ENCODE data around the gene IQCK. TPM values are rescaled to one million over a fixed set of nuclear protein-coding genes. Genes with fewer than 3 reads are reported as not detected.

The IQCK gene
- total and polyA plus RNA-seq, 10 donors: 3.6 to 19.9 (median 7.4) TPM

DNA sequence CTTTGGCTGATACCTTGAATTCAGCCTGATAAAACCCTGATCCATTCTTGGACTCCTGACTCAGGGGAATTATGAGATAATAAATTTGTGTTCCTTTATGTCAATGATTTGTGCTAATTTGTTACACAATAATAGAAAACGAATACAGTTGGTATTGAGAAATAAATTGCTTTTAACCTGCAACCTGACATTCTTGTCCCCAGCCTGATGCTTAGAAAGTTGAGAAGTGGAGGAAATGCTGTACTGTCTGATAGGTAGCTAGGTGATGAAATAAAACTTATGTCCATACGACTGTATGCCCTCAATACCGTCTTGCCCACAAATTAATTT, 10.5 kb downstream of the IQCK start:
- intact Hi-C loops (cut with DNase I; ENCODE audit: low total_unique reads): no loop called here
- 65 to 90% (median 86%) methylated on average over 3 of the region's 3 CpGs for WGBS, 5 donors
- DNase-seq: no peak

DNA sequence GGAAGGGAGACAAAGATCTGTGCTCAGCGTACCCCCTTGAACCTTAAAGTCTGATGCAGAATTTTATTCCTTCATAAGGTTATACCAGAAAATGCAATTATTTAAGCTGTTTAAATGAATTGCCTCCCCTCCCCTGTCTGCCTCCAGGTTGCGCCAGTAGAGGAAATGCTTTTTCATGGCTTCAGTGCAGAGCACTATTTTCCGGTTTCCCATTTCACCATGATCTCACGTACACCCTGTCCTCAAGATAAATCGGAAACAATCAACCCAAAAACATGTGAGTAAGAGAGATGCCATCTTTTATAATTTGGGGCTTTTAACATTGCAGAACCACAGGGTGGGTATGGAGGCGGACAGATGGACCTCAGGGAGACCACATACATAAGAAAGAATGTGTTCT, 15.5 kb downstream of the IQCK start:
- Histone ChIP-seq H3K36me3 (peaks cover 0 to 14% (median 0%) of the 10 kb centered on the region in 6 donors), H3K27ac (no peak overlapping the region), H3K27me3 (replicated peaks in 1 of 7) (no peaks in the 10 kb centered on the region), H3K9me3 (no peaks in the 10 kb centered on the region), H3K4me1 (no peaks in the 10 kb centered on the region), H3K4me3 (no peak overlapping the region)
- 81 to 91% (median 85%) methylated on average over 6 of the region's 6 CpGs for WGBS, 5 donors
- intact Hi-C loops (cut with DNase I; ENCODE audit: low total_unique reads): no loop called here
- no peak for TF ChIP-seq POLR2AphosphoS5 (IDR thresholded peaks at IDR 0.05)
- no peak for DNase-seq

More for the DNA sequence above, 10.5 kb downstream of the IQCK start:
- Histone ChIP-seq H3K4me1 (no peaks in the 10 kb centered on the region), H3K27ac (no peak overlapping the region), H3K36me3 (peaks cover 0 to 1% (median 0%) of the 10 kb centered on the region in 6 donors), H3K27me3 (replicated peaks in 1 of 7) (no peaks in the 10 kb centered on the region), H3K9me3 (no peaks in the 10 kb centered on the region), H3K4me3 (no peak overlapping the region)
- TF ChIP-seq, protein P1, sequence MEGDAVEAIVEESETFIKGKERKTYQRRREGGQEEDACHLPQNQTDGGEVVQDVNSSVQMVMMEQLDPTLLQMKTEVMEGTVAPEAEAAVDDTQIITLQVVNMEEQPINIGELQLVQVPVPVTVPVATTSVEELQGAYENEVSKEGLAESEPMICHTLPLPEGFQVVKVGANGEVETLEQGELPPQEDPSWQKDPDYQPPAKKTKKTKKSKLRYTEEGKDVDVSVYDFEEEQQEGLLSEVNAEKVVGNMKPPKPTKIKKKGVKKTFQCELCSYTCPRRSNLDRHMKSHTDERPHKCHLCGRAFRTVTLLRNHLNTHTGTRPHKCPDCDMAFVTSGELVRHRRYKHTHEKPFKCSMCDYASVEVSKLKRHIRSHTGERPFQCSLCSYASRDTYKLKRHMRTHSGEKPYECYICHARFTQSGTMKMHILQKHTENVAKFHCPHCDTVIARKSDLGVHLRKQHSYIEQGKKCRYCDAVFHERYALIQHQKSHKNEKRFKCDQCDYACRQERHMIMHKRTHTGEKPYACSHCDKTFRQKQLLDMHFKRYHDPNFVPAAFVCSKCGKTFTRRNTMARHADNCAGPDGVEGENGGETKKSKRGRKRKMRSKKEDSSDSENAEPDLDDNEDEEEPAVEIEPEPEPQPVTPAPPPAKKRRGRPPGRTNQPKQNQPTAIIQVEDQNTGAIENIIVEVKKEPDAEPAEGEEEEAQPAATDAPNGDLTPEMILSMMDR (IDR thresholded peaks at IDR 0.05 in 8 of 11, conservative IDR thresholded peaks at IDR 0.05 in 3 of 11): no peak
- TF ChIP-seq POLR2A (IDR thresholded peaks at IDR 0.05): no peak

DNA sequence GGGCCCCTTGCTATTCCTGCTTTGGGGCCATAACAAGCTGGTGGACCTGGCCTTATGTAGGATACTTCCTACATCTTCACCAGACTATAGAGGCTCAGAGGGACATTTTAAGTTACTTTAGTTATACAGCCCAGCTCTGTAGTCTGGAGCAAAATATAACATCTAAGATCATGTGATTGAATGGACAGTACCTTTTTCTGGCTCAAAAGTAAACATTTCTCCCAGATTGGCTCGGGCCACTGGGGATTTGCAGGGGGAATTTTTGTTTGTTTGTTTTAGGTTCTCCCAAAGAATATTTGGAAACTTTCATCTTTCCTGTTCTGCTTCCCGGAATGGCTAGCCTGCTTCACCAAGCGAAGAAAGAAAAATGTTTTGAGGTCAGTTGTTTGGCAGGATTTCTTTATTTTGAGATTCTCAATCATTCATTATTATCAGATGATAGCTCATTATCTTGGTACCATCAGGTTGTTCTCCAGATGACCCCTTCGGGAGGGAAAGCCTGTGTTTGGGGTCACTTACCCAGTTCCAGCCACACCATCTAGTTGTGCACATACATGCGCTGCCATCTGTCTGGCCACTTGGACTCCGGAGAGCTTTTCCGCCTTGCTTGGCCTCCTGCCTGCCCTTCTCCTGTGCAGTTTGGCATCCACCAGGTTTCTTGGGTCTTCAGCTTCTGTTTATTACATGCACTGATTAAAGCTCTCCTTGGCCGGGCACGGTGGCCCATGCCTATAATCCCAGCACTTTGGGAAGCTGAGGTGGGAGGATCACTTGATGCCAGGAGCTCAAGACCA, 17.2 kb downstream of the IQCK start:
- H3K9me3 ChIP-seq: no peaks in the 10 kb centered on the region
- H3K36me3 ChIP-seq: peaks cover 0 to 14% (median 0%) of the 10 kb centered on the region in 6 donors
- H3K4me3 ChIP-seq: no peak overlapping the region
- WGBS, 5 donors: 83 to 97% (median 86%) methylated on average over 9 of the region's 9 CpGs
- intact Hi-C loops (cut with DNase I; ENCODE audit: low total_unique reads): no loop called here
- TF ChIP-seq POLR2AphosphoS5 (IDR thresholded peaks at IDR 0.05) (no peak), POLR2A (IDR thresholded peaks at IDR 0.05) (no peak)
- TF ChIP-seq, protein P1 (IDR thresholded peaks at IDR 0.05 in 8 of 11, conservative IDR thresholded peaks at IDR 0.05 in 3 of 11): no peak
- H3K4me1 ChIP-seq: no peaks in the 10 kb centered on the region
- DNase-seq: no peak
- H3K27me3 ChIP-seq (replicated peaks in 1 of 7): no peaks in the 10 kb centered on the region
- H3K27ac ChIP-seq: no peak overlapping the region

DNA sequence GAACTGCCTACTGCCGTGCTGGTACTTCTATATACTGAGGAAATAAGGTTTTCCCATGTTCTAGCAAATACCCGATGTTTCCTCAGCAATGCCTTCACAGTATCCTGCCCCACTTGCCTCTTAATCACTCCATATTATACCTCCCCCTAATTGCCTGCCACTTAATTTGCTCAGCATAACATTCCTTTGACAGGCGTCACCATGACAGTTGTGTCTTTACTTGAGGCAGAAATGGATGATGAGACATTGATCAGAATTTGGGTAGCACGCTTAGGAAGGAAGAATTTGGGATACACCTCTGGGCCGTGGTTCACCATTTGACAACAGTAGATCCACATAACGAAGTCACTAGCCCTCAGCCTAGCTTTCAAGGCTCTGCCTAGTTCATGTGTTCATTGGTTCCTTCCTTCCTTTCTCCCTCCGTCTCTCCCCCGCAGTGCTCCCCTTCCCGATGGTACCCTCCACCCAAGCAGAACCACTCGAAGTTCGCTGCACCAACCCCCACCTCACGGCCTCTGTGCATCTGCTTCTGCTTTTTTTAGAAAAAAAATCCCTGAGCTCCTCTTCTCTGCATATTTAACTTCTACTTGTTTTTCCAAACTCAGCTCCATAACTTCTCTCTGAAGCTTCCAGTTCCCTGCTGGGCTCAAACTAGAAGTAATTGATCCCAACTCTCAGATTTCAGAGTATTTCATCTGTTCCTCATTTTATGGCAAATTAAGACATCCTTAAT, 19.4 kb downstream of the IQCK start:
- no peak for DNase-seq
- Histone ChIP-seq H3K27me3 (replicated peaks in 1 of 7) (no peaks in the 10 kb centered on the region), H3K4me1 (no peaks in the 10 kb centered on the region), H3K9me3 (no peaks in the 10 kb centered on the region), H3K36me3 (peaks cover 0 to 14% (median 0%) of the 10 kb centered on the region in 6 donors), H3K27ac (no peak overlapping the region), H3K4me3 (no peak overlapping the region)
- TF ChIP-seq POLR2A (IDR thresholded peaks at IDR 0.05) (no peak), POLR2AphosphoS5 (IDR thresholded peaks at IDR 0.05) (no peak)
- TF ChIP-seq, protein P1 (IDR thresholded peaks at IDR 0.05 in 8 of 11, conservative IDR thresholded peaks at IDR 0.05 in 3 of 11): no peak
- 58 to 72% (median 64%) methylated on average over 12 of the region's 12 CpGs for WGBS, 5 donors
- intact Hi-C loops (cut with DNase I; ENCODE audit: low total_unique reads): no loop called here
